Measurements from ENCODE around the gene FAF1.
"Not testable (repeated sequence)": the region's sequence is repeated elsewhere in the genome, so short reads cannot be mapped to it uniquely, and the experiment has no call there.

The FAF1 gene

DNA sequence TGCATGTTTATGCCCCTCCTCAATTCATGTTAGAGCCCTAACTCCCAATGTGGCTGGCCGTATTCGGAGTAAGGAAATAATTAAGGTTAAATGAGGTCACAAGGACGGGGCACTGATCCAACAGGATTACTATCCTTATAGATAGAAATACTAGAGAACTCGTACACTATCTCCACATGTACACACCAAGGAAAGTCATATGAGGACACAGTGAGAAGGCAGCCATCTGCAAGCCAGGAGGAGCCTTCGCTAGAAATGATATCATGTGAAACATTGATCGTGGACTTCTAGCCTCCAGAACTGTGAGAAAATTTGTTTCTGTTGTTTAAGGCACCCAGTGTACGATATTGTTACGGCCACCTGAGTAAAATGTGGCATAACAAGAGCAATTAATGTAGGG, 79.7 kb downstream of the FAF1 start:
- no peak for DNase-seq (ENCODE audit: extremely low read depth, insufficient read length)
- Histone ChIP-seq H3K36me3 (ENCODE audit: control insufficient read depth, insufficient read depth, low read length) (no peaks in the 10 kb centered on the region), H3K27me3 (replicated peaks; ENCODE audit: control insufficient read depth, insufficient read depth, low read length) (no peaks in the 10 kb centered on the region), H3K4me3 (replicated peaks; ENCODE audit: low read depth, low read length) (no peak overlapping the region)
- TF ChIP-seq, protein P1, sequence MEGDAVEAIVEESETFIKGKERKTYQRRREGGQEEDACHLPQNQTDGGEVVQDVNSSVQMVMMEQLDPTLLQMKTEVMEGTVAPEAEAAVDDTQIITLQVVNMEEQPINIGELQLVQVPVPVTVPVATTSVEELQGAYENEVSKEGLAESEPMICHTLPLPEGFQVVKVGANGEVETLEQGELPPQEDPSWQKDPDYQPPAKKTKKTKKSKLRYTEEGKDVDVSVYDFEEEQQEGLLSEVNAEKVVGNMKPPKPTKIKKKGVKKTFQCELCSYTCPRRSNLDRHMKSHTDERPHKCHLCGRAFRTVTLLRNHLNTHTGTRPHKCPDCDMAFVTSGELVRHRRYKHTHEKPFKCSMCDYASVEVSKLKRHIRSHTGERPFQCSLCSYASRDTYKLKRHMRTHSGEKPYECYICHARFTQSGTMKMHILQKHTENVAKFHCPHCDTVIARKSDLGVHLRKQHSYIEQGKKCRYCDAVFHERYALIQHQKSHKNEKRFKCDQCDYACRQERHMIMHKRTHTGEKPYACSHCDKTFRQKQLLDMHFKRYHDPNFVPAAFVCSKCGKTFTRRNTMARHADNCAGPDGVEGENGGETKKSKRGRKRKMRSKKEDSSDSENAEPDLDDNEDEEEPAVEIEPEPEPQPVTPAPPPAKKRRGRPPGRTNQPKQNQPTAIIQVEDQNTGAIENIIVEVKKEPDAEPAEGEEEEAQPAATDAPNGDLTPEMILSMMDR (IDR thresholded peaks at IDR 0.05; ENCODE audit: insufficient read depth, low read length, poor library complexity, severe bottlenecking): no peak

DNA sequence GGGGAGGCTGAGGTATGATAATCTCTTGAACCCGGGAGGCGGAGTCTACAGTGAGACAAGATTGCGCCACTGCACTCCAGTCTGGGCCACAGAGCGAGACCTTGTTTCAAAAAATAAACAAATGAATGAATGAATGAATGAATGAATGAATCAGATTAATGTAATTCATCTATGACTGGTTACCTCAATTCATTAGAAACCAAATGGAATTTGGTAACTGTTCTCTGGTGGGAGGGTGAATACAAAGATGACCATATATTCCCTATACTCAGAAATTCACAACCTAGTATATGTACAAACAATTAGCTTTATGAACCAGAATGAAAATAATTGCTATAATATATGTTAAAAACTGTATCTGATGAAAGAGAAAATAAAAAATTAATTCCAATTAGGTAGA, 80.9 kb downstream of the FAF1 start:
- TF ChIP-seq, protein P1 (IDR thresholded peaks at IDR 0.05; ENCODE audit: insufficient read depth, low read length, poor library complexity, severe bottlenecking): no peak

DNA sequence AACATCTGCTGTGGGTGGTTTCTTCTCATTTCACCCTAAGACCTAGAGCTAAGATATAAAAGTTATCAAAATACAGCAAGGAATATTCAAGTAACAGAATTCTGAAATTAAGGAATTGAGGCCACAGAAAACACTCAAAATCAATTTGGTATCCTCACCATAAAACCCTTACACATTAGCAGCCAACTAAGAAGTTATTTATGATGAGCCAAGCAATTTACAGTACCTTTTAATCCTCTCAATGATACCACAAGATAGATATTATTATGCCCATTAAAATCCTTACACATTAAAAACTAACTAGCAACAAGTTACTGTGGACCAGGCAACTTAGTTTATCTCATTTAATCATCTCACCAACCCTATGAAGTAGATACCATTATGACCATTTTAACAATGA, 81.6 kb downstream of the FAF1 start:
- no peaks in the 10 kb centered on the region for H3K27me3 ChIP-seq (replicated peaks; ENCODE audit: control insufficient read depth, insufficient read depth, low read length)
- no peak overlapping the region for H3K4me3 ChIP-seq (replicated peaks; ENCODE audit: low read depth, low read length)
- no peak for DNase-seq (ENCODE audit: extremely low read depth, insufficient read length)
- TF ChIP-seq, protein P1 (IDR thresholded peaks at IDR 0.05; ENCODE audit: insufficient read depth, low read length, poor library complexity, severe bottlenecking): no peak
- no peaks in the 10 kb centered on the region for H3K36me3 ChIP-seq (ENCODE audit: control insufficient read depth, insufficient read depth, low read length)

More for the DNA sequence above, 80.9 kb downstream of the FAF1 start:
- no peaks in the 10 kb centered on the region for H3K27me3 ChIP-seq (replicated peaks; ENCODE audit: control insufficient read depth, insufficient read depth, low read length)
- DNase-seq (ENCODE audit: extremely low read depth, insufficient read length): no peak
- H3K4me3 ChIP-seq (replicated peaks; ENCODE audit: low read depth, low read length): no peak overlapping the region
- no peaks in the 10 kb centered on the region for H3K36me3 ChIP-seq (ENCODE audit: control insufficient read depth, insufficient read depth, low read length)

DNA sequence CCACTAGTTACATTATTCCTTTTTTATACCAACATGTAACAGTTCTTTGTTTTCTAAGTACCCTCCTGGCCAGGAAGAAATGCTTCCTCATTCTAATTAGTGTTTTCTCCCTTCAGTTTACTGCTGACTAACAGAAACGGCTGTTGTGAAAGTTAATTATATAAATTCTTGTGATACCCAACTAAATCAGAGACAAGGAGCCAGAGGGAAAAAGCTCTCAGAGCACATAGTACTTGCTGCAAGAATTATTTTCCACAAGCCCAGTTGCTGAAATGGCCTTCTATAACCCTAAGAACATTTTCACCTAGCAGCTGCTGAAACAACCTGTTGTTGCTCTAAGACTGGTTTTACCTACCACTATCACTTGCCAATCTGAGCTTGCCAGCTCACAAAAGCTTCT, 82.4 kb downstream of the FAF1 start:
- Histone ChIP-seq H3K27me3 (replicated peaks; ENCODE audit: control insufficient read depth, insufficient read depth, low read length) (no peaks in the 10 kb centered on the region), H3K4me3 (replicated peaks; ENCODE audit: low read depth, low read length) (no peak overlapping the region), H3K36me3 (ENCODE audit: control insufficient read depth, insufficient read depth, low read length) (no peaks in the 10 kb centered on the region)
- TF ChIP-seq, protein P1 (IDR thresholded peaks at IDR 0.05; ENCODE audit: insufficient read depth, low read length, poor library complexity, severe bottlenecking): no peak
- DNase-seq (ENCODE audit: extremely low read depth, insufficient read length): no peak

DNA sequence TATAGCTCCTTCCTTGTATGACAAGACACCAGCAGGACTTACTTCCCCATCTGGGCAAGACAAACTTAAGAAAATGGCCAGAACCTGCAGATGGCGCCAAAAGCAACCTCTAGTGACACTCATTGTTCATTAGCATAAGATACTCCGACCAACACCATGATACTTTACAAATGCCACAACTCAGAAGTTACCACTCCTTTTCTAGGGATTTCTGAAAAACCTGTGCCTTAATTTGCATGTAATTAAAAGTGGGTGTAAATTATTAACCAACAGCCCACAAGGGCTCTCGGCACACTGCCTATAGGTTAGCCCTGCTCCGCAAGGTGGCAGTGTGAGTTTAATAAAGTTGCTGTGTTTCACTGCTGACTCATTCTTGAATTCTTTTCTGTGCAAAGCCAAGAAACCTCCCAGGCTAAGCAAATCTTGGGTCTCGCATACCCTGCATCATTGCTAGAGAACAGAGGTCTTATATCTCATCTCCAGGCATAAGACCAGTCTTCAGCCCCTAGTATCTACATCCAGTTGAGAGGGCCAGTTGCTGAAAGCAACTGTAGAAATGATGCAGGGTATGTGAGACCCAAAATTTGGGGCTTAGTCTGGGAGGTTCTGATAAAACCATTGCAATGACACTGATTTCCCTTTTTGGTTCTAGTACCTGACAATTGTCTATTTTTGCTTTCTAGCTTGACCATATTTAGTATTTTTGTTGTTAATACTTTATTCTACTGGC, 86.4 kb downstream of the FAF1 start:
- Histone ChIP-seq H3K36me3 (ENCODE audit: control insufficient read depth, insufficient read depth, low read length) (no peaks in the 10 kb centered on the region), H3K4me3 (replicated peaks; ENCODE audit: low read depth, low read length) (peak overlapping the region; percentile 24), H3K27me3 (replicated peaks; ENCODE audit: control insufficient read depth, insufficient read depth, low read length) (no peaks in the 10 kb centered on the region)
- TF ChIP-seq, protein P1 (IDR thresholded peaks at IDR 0.05; ENCODE audit: insufficient read depth, low read length, poor library complexity, severe bottlenecking): peak; percentile 80
- peak; percentile 51 for DNase-seq (ENCODE audit: extremely low read depth, insufficient read length)

DNA sequence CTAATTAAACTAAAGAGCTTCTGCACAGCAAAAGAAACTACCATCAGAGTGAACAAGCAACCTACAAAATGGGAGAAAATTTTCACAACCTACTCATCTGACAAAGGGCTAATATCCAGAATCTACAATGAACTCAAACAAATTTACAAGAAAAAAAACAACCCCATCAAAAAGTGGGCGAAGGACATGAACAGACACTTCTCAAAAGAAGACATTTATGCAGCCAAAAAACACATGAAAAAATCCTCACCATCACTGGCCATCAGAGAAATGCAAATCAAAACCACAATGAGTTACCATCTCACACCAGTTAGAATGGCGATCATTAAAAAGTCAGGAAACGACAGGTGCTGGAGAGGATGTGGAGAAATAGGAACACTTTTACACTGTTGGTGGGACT, 95.2 kb downstream of the FAF1 start:
- DNase-seq (ENCODE audit: extremely low read depth, insufficient read length); H3K36me3 ChIP-seq (ENCODE audit: control insufficient read depth, insufficient read depth, low read length); H3K27me3 ChIP-seq (replicated peaks; ENCODE audit: control insufficient read depth, insufficient read depth, low read length); H3K4me3 ChIP-seq (replicated peaks; ENCODE audit: low read depth, low read length): not testable (repeated sequence)
